H9 (cell line): ENCODE data around the gene HECTD3. TPM values are rescaled to one million over a fixed set of nuclear protein-coding genes. Genes with fewer than 3 reads are reported as not detected.
A peak's percentile ranks its signal among the peaks of the same experiment; 100 is the strongest.

Experiments used
- DNase-seq: peaks from one replicate; pipeline ENCODE4 v3.0.0-alpha.2; 2017
- H2AFZ ChIP-seq: one replicate; pipeline ENCODE4 v1.6.1; 2013; ENCODE audit warnings: mild to moderate bottlenecking, low read length, control low read depth, moderate library complexity
- H2AK5ac ChIP-seq: 2 replicates; pipeline ENCODE4 v1.6.1; 2013; ENCODE audit warnings: low read length, control low read depth, mixed read lengths; ENCODE audit not compliant: insufficient read length
- H2BK120ac ChIP-seq: one replicate; pipeline ENCODE4 v1.6.1; 2013; ENCODE audit warnings: low read depth, mild to moderate bottlenecking, low read length, control low read depth, inconsistent platforms; ENCODE audit not compliant: poor library complexity, severe bottlenecking
- H2BK12ac ChIP-seq: 2 replicates; pipeline ENCODE4 v1.6.1; 2013; ENCODE audit warnings: low read length, control low read depth, mixed read lengths, low read depth; ENCODE audit not compliant: insufficient read length
- H2BK15ac ChIP-seq: 2 replicates; pipeline ENCODE4 v1.6.1; 2013; ENCODE audit warnings: low read depth, low read length, control low read depth
- H2BK20ac ChIP-seq: one replicate; pipeline ENCODE4 v1.6.1; 2013; ENCODE audit warnings: low read depth, mild to moderate bottlenecking, low read length, control low read depth, inconsistent platforms; ENCODE audit not compliant: poor library complexity, severe bottlenecking
- H2BK5ac ChIP-seq: 2 replicates; pipeline ENCODE4 v1.6.1; 2013; ENCODE audit warnings: low read length, control low read depth, mixed read lengths; ENCODE audit not compliant: insufficient read length
- H3K14ac ChIP-seq: 2 replicates; pipeline ENCODE4 v1.6.1; 2013; ENCODE audit warnings: low read length, control low read depth; ENCODE audit not compliant: insufficient read depth
- H3K18ac ChIP-seq: 2 replicates; pipeline ENCODE4 v1.6.1; 2013; ENCODE audit warnings: low read depth, mild to moderate bottlenecking, mixed read lengths, low read length, control low read depth; ENCODE audit not compliant: insufficient read length
- H3K23ac ChIP-seq: 2 replicates; pipeline ENCODE4 v1.6.1; 2013; ENCODE audit warnings: low read length, control low read depth, mixed read lengths, low read depth; ENCODE audit not compliant: insufficient read length
- H3K23me2 ChIP-seq: 2 replicates; pipeline ENCODE4 v1.6.1; 2013; ENCODE audit warnings: low read depth, mild to moderate bottlenecking, mixed read lengths, low read length, control low read depth; ENCODE audit not compliant: insufficient read length, poor library complexity, severe bottlenecking
- H3K27ac ChIP-seq: 2 replicates; pipeline ENCODE4 v1.5.1; 2013; ENCODE audit warnings: low read length, control low read depth, mixed read lengths, low read depth; ENCODE audit not compliant: insufficient read length
- H3K27me3 ChIP-seq: 2 replicates; pipeline ENCODE4 v1.6.1; 2013; ENCODE audit warnings: low read length, control low read depth, inconsistent platforms; ENCODE audit not compliant: insufficient read depth
- H3K4ac ChIP-seq: 2 replicates; pipeline ENCODE4 v1.6.1; 2013; ENCODE audit warnings: low read depth, mild to moderate bottlenecking, control low read depth, inconsistent platforms, low read length, moderate library complexity
- H3K4me1 ChIP-seq: 2 replicates; pipeline ENCODE4 v1.6.1; 2013; ENCODE audit warnings: low read length, control low read depth, inconsistent platforms; ENCODE audit not compliant: insufficient read depth
- H3K4me2 ChIP-seq: 2 replicates; pipeline ENCODE4 v1.6.1; 2013; ENCODE audit warnings: low read length, control low read depth, mixed read lengths; ENCODE audit not compliant: insufficient read length, insufficient read depth
- H3K56ac ChIP-seq: 2 replicates; pipeline ENCODE4 v1.6.1; 2013; ENCODE audit warnings: low read depth, mild to moderate bottlenecking, mixed read lengths, low read length, control low read depth; ENCODE audit not compliant: insufficient read length
- H3K79me1 ChIP-seq: 2 replicates; pipeline ENCODE4 v1.6.1; 2013; ENCODE audit warnings: low read depth, mild to moderate bottlenecking, moderate library complexity, low read length, control low read depth, inconsistent platforms; ENCODE audit not compliant: insufficient read depth, poor library complexity, severe bottlenecking
- H3K79me2 ChIP-seq: 2 replicates; pipeline ENCODE4 v1.6.1; 2013; ENCODE audit warnings: low read length, control low read depth, inconsistent platforms; ENCODE audit not compliant: insufficient read depth
- H3K9ac ChIP-seq: 2 replicates; pipeline ENCODE4 v1.6.1; 2013; ENCODE audit warnings: low read length, control low read depth, mixed read lengths; ENCODE audit not compliant: insufficient read length; ENCODE audit errors: extremely low read depth
- H3K9me3 ChIP-seq: one replicate; pipeline ENCODE4 v1.6.1; 2013; ENCODE audit warnings: low read depth, low read length, inconsistent platforms; ENCODE audit not compliant: control insufficient read depth
- H3T11ph ChIP-seq: one replicate; pipeline ENCODE4 v1.6.1; 2013; ENCODE audit warnings: mild to moderate bottlenecking, low read length, control low read depth, inconsistent platforms
- H4K20me1 ChIP-seq: one replicate; pipeline ENCODE4 v1.6.1; 2013; ENCODE audit not compliant: control insufficient read depth, insufficient read length, insufficient read depth
- H4K5ac ChIP-seq: 2 replicates; pipeline ENCODE4 v1.6.1; 2013; ENCODE audit warnings: low read depth, mild to moderate bottlenecking, mixed read lengths, low read length, control low read depth; ENCODE audit not compliant: insufficient read length
- H4K8ac ChIP-seq: replicated peaks from 2 replicates; pipeline ENCODE4 v1.6.1; 2013; ENCODE audit warnings: low read length, control low read depth, mixed read lengths, low read depth; ENCODE audit not compliant: insufficient read length
- H4K91ac ChIP-seq: 2 replicates; pipeline ENCODE4 v1.6.1; 2013; ENCODE audit warnings: low read depth, mild to moderate bottlenecking, moderate library complexity, mixed read lengths, low read length, control low read depth; ENCODE audit not compliant: insufficient read length
- H3K27ac Mint-ChIP-seq, 3 experiments: 2 replicates in 2 of 3; 3 replicates in 1 of 3; pipeline ENCODE4 v1.8.0; 2020 to 2021; ENCODE audit warnings: mixed read lengths in 3 of 3, mild to moderate bottlenecking in 1 of 3, moderate library complexity in 1 of 3
- H3K27me3 Mint-ChIP-seq: 2 replicates; pipeline ENCODE4 v1.8.0; 2021; ENCODE audit warnings: low read depth, mild to moderate bottlenecking, moderate library complexity, mixed read lengths
- H3K36me3 Mint-ChIP-seq, 3 experiments: 2 replicates in 2 of 3; 3 replicates in 1 of 3; pipeline ENCODE4 v1.8.0; 2020 to 2021; ENCODE audit warnings: low read depth in 3 of 3, mixed read lengths in 3 of 3; ENCODE audit not compliant: insufficient read depth in 1 of 3
- H3K4me1 Mint-ChIP-seq, 2 experiments: 2 replicates each; pipeline ENCODE4 v1.8.0; 2020; ENCODE audit warnings: mixed read lengths in 2 of 2
- H3K4me3 Mint-ChIP-seq, 2 experiments: 2 replicates in 1 of 2; 3 replicates in 1 of 2; pipeline ENCODE4 v1.8.0; 2020 to 2021; ENCODE audit warnings: mild to moderate bottlenecking in 2 of 2, mixed read lengths in 2 of 2, moderate library complexity in 1 of 2
- H3K9me3 Mint-ChIP-seq, 2 experiments: 2 replicates in 1 of 2; 3 replicates in 1 of 2; pipeline ENCODE4 v1.8.0; 2020; ENCODE audit warnings: mild to moderate bottlenecking in 2 of 2, mixed read lengths in 2 of 2, moderate library complexity in 1 of 2
- WGBS: extraction: QIAGEN DNeasy Blood & Tissue Kit; methylation state at CpG from one replicate; pipeline ENCODE4 v1.1.7; 2013; ENCODE audit warnings: missing lambda C conversion rate, low lambda C conversion rate, mixed read lengths; ENCODE audit not compliant: insufficient read length; ENCODE audit errors: extremely low coverage; 5-methylcytosine and 5-hydroxymethylcytosine counted together
- total RNA-seq: library from RNA; stranded (reverse); gene quantifications from 2 replicates; pipeline ENCODE4 v1.2.1, GENCODE V29; 2021
- TF ChIP-seq, protein P1 (sequence below): fragments of 200-600 bp; sonication (generic); conservative IDR thresholded peaks from 3 replicates; pipeline ENCODE4 v1.8.0; 2021; ENCODE audit warnings: antibody characterized with exemption, mild to moderate bottlenecking

HECTD3 gene
- total RNA-seq, 1 experiment from 2014 or later = 36.0 TPM

DNA sequence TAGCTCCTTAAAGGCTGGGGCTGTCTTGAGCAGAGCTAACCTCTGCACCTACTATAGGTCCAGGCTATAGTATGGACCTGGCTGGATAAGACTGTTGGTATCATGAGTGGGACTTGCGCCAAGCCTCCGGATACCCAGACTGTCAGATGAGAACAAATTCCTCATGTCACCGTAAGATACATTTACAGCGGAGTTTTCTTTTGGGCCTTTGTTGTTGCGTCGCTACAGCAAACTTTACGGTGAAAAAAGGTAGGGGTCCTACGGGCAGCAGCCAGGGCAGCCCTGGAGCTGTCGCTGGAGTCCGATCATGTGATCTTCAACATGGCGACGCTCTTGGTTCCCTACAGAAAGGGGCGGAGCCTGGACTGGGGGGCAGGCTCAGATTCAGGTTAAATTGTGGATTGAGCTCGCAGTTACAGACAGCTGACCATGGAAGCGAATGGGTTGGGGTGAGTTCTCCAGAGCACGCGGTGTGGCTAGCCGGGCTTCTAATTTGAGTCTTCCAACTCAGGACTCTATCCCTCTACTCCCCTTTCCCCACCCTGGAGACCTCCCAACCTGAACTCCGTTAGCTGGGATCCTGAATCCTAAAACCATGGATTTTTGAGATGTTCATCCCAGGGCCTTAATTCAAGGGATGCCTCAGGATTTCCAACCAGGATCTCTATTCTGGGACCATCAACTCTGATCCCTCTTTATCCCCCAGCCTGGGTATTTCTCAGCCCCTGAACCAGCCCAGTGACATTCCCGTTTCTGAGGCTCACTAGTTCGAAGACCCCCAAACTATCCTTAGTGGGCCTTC, 914 bp upstream of the HECTD3 start, which contains the start of gene UROD:
TSS of gene UROD (plus strand) at position 418 of the 802 bp plus-strand sequence. CDS start at position 430, 12 bp downstream.
- Histone ChIP-seq H2BK5ac (no peak within 1 kb of the TSS), H3K23ac (no peak within 1 kb of the TSS), H4K20me1 (no peaks in the 10 kb centered on the region), H3K27ac (no peak within 1 kb of the TSS), H4K91ac (no peak within 1 kb of the TSS), H4K5ac (no peak within 1 kb of the TSS), H3K4me1 (peaks cover 7% of the 10 kb centered on the region), H2AK5ac (no peak within 1 kb of the TSS), H3K14ac (no peak within 1 kb of the TSS; the same call in 1 of the 2 replicates), H3K56ac (no peak within 1 kb of the TSS), H3K9ac (peak within 1 kb of the TSS; percentile 47), H3K23me2 (peaks cover 19% of the 10 kb centered on the region), H4K8ac (no peak within 1 kb of the TSS), H3K4me2 (peak within 1 kb of the TSS; percentile 77), H3T11ph (no peak within 1 kb of the TSS), H2BK120ac (no peak within 1 kb of the TSS), H2BK12ac (no peak within 1 kb of the TSS), H3K4ac (no peak within 1 kb of the TSS), H3K79me2 (no peaks in the 10 kb centered on the region), H2AFZ (peak within 1 kb of the TSS; percentile 95), H3K27me3 (no peaks in the 10 kb centered on the region), H3K9me3 (no peaks in the 10 kb centered on the region), H3K79me1 (no peaks in the 10 kb centered on the region), H2BK15ac (no peak within 1 kb of the TSS), H3K18ac (no peak within 1 kb of the TSS), H2BK20ac (no peak within 1 kb of the TSS)
- Mint-ChIP-seq H3K9me3 (no peaks in the 10 kb centered on the region), H3K27me3 (no peaks in the 10 kb centered on the region; the same call in 1 of the 2 replicates), H3K36me3 (peaks cover 4 to 45% (median 34%) of the 10 kb centered on the region in 3 experiments), H3K27ac (peak within 1 kb of the TSS in 2 of 3 experiments; percentile 83 to 90; a peak in 5 of 7 replicates), H3K4me3 (peak within 1 kb of the TSS; percentile 65 to 80), H3K4me1 (peaks cover 26 to 28% of the 10 kb centered on the region in 2 experiments)
- WGBS = no CpG with 5 or more reads among the region's 21 CpGs
- TF ChIP-seq, protein P1, sequence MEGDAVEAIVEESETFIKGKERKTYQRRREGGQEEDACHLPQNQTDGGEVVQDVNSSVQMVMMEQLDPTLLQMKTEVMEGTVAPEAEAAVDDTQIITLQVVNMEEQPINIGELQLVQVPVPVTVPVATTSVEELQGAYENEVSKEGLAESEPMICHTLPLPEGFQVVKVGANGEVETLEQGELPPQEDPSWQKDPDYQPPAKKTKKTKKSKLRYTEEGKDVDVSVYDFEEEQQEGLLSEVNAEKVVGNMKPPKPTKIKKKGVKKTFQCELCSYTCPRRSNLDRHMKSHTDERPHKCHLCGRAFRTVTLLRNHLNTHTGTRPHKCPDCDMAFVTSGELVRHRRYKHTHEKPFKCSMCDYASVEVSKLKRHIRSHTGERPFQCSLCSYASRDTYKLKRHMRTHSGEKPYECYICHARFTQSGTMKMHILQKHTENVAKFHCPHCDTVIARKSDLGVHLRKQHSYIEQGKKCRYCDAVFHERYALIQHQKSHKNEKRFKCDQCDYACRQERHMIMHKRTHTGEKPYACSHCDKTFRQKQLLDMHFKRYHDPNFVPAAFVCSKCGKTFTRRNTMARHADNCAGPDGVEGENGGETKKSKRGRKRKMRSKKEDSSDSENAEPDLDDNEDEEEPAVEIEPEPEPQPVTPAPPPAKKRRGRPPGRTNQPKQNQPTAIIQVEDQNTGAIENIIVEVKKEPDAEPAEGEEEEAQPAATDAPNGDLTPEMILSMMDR = no peak
- peak; percentile 96 for DNase-seq
